B cell (primary cell): Measurements from ENCODE around the gene PHF13. TPM values are rescaled to one million over a fixed set of nuclear protein-coding genes. Genes with fewer than 3 reads are reported as not detected.

Experiments used
- ATAC-seq: fragments of 200-7000 bp; cut with Tn5 transposase; one replicate; pipeline ENCODE4 v1.10.0; 2021; ENCODE audit warnings: low read depth, mild to moderate bottlenecking, moderate number of reproducible peaks, moderate library complexity
- CTCF ChIA-PET: fragments of 350-600 bp; sonication (Branson Sonifier 250); formaldehyde crosslinking; loops from one replicate; lab custom pipeline; 2021; ENCODE audit warnings: antibody characterized with exemption, inconsistent platforms; lab: Charles Lee
- POLR2A ChIA-PET: fragments of 350-600 bp; sonication (Branson Sonifier 250); formaldehyde crosslinking; loops from one replicate; lab custom pipeline; 2021; ENCODE audit warnings: antibody characterized with exemption; lab: Charles Lee
- DNase-seq: peaks from one replicate; pipeline ENCODE4 v3.0.0; 2013
- H2AFZ ChIP-seq: 2 replicates; pipeline ENCODE4 v1.6.1; 2012; ENCODE audit warnings: mild to moderate bottlenecking, low read depth, low read length; ENCODE audit not compliant: insufficient read depth, poor library complexity, severe bottlenecking
- H3K27ac ChIP-seq, 2 donors: 1 replicate in 1 of 2; 2 replicates in 1 of 2; pipeline ENCODE4 v1.5.1; 2012 to 2013; ENCODE audit warnings: low read length in 2 of 2, mild to moderate bottlenecking in 2 of 2, moderate library complexity in 1 of 2
- H3K27me3 ChIP-seq, 4 experiments: fragments of 200-600 bp in 1 of 4; sonication (generic) in 1 of 4; replicated peaks in 1 of 4; 1 replicate in 2 of 4; 2 replicates in 2 of 4; pipeline versions ENCODE4 v1.6.1 to v1.7.0; 2013 to 2016; ENCODE audit warnings: low read length in 3 of 4, mild to moderate bottlenecking in 2 of 4, mixed read lengths in 1 of 4, moderate library complexity in 1 of 4; ENCODE audit not compliant: insufficient read depth in 4 of 4, control insufficient read depth in 3 of 4; ENCODE audit errors: control extremely low read depth in 1 of 4
- H3K36me3 ChIP-seq, 2 experiments: replicated peaks in 1 of 2; 1 replicate in 1 of 2; 2 replicates in 1 of 2; pipeline versions ENCODE4 v1.6.1 to v1.7.1; 2013; ENCODE audit warnings: low read length in 1 of 2; ENCODE audit not compliant: insufficient read depth in 2 of 2, control insufficient read depth in 1 of 2; ENCODE audit errors: control extremely low read depth in 1 of 2, extremely low read depth in 1 of 2
- H3K4me1 ChIP-seq, 2 donors: fragments of 200-600 bp in 1 of 2; sonication (generic) in 1 of 2; 1 replicate in 1 of 2; 2 replicates in 1 of 2; pipeline versions ENCODE4 v1.5.1 to v1.6.1; 2013 to 2017; ENCODE audit warnings: low read length in 2 of 2; ENCODE audit not compliant: control insufficient read depth in 2 of 2, insufficient read depth in 2 of 2
- H3K4me2 ChIP-seq: replicated peaks from 2 replicates; pipeline ENCODE3; 2012; ENCODE audit warnings: mild to moderate bottlenecking, low read depth, low read length; ENCODE audit not compliant: poor library complexity, severe bottlenecking
- H3K4me3 ChIP-seq, 5 experiments: fragments of 200-600 bp in 1 of 5; sonication (generic) in 1 of 5; 1 replicate in 3 of 5; 2 replicates in 2 of 5; pipeline versions ENCODE4 v1.5.1 to v1.7.0; 2011 to 2016; ENCODE audit warnings: low read length in 4 of 5, mild to moderate bottlenecking in 4 of 5, low read depth in 2 of 5, control low read depth in 1 of 5, moderate library complexity in 1 of 5; ENCODE audit not compliant: insufficient read depth in 1 of 5; ENCODE audit errors: control extremely low read depth in 1 of 5, extremely low read depth in 1 of 5
- H3K79me2 ChIP-seq: fragments of 200-600 bp; sonication (generic); one replicate; pipeline ENCODE4 v1.6.0; 2016; ENCODE audit warnings: low read length; ENCODE audit not compliant: control insufficient read depth, insufficient read depth
- H3K9ac ChIP-seq: fragments of 200-600 bp; sonication (generic); 2 replicates; pipeline ENCODE4 v1.6.1; 2017; ENCODE audit warnings: mild to moderate bottlenecking, low read length, moderate library complexity
- H3K9me3 ChIP-seq, 3 donors: one replicate each; pipeline versions ENCODE4 v1.6.1 to v1.7.1; 2013; ENCODE audit warnings: low read length in 2 of 3; ENCODE audit not compliant: control insufficient read depth in 2 of 3, insufficient read depth in 1 of 3; ENCODE audit errors: control extremely low read depth in 1 of 3
- H4K20me1 ChIP-seq: 2 replicates; pipeline ENCODE4 v1.6.0; 2012; ENCODE audit warnings: mild to moderate bottlenecking, low read length; ENCODE audit not compliant: insufficient read depth, control insufficient read depth, poor library complexity, severe bottlenecking
- H3K27ac Mint-ChIP-seq: one replicate; pipeline ENCODE4 v1.8.0; 2021; ENCODE audit warnings: mixed read lengths
- H3K27me3 Mint-ChIP-seq: one replicate; pipeline ENCODE4 v1.8.0; 2021; ENCODE audit warnings: mixed read lengths
- H3K4me1 Mint-ChIP-seq: one replicate; pipeline ENCODE4 v1.8.0; 2021; ENCODE audit warnings: mixed read lengths
- H3K4me3 Mint-ChIP-seq: one replicate; pipeline ENCODE4 v1.8.0; 2021; ENCODE audit warnings: mixed read lengths
- H3K9me3 Mint-ChIP-seq: one replicate; pipeline ENCODE4 v1.8.0; 2022; ENCODE audit warnings: mixed read lengths; ENCODE audit not compliant: insufficient read depth
- CTCF ChIP-seq: fragments of 200-600 bp; IDR thresholded peaks from one replicate; pipeline ENCODE4 v1.8.0; 2022; ENCODE audit warnings: antibody characterized with exemption, mild to moderate bottlenecking
- EZH2 ChIP-seq: IDR thresholded peaks from 2 replicates; pipeline ENCODE4 v1.6.1; 2012; ENCODE audit warnings: borderline replicate concordance, low read depth, mild to moderate bottlenecking, moderate library complexity, low read length; ENCODE audit not compliant: insufficient read depth, poor library complexity, severe bottlenecking
- WGBS: methylation state at CpG from one replicate; pipeline ENCODE4 v1.1.5; 2013; ENCODE audit warnings: missing lambda C conversion rate; ENCODE audit not compliant: insufficient coverage; 5-methylcytosine and 5-hydroxymethylcytosine counted together
- intact Hi-C: fragments of 100-400 bp; cut with micrococcal nuclease; formaldehyde crosslinking; loops from one replicate; pipeline ENCODE4 v1.10.0; 2022
- polyA plus RNA-seq: library from polyadenylated mRNA; depleted of rRNA; stranded (reverse); fragments of >200 nt; gene quantifications from 2 replicates; pipeline ENCODE4 v1.2.3, GENCODE V29; 2012
- total RNA-seq, 2 donors: library from RNA; stranded (reverse); fragments of 120-200 nt in 1 of 2; gene quantifications; 1 replicate in 1 of 2; 2 replicates in 1 of 2; pipeline versions ENCODE4 v1.2.3 to v1.2.4, GENCODE V29; 2013 to 2022

PHF13 gene
- total and polyA plus RNA-seq, 2 donors (not counting 1 experiment from before 2014, with no cell fraction given) = 5.3 to 11.0 TPM

GRCh38 chr1:6632588-6633514, 19.3 kb downstream of the PHF13 start:
- peaks cover 24% of the 10 kb centered on the region for H4K20me1 ChIP-seq
- TF ChIP-seq CTCF (no peak), EZH2 (no peak)
- Mint-ChIP-seq H3K27ac (no peak overlapping the region), H3K4me3 (no peak overlapping the region), H3K4me1 (peaks cover 3% of the 10 kb centered on the region), H3K27me3 (no peaks in the 10 kb centered on the region), H3K9me3 (no peaks in the 10 kb centered on the region)
- POLR2A ChIA-PET = no interaction called here
- H3K27ac ChIP-seq = no peak overlapping the region
- intact Hi-C loops = no loop called here
- H3K4me2 ChIP-seq = no peak overlapping the region
- no peaks in the 10 kb centered on the region for H3K9me3 ChIP-seq
- H3K36me3 ChIP-seq = peaks cover 3 to 63% of the 10 kb centered on the region in 2 experiments
- WGBS = 95% methylated on average over 28 of the region's 30 CpGs
- ATAC-seq (no peak), DNase-seq (no peak)
- H3K4me1 ChIP-seq = peaks cover 0 to 2% of the 10 kb centered on the region in 2 donors
- peaks cover 19% of the 10 kb centered on the region for H3K79me2 ChIP-seq
- H2AFZ ChIP-seq = no peak overlapping the region
- H3K9ac ChIP-seq = no peak overlapping the region
- no peaks in the 10 kb centered on the region for H3K27me3 ChIP-seq
- H3K4me3 ChIP-seq = no peak overlapping the region
- CTCF ChIA-PET = interaction anchor here (0.6 to 2.2 kb wide), 5 partner anchors 13 to 144 kb away, joined by 3 to 7 read pairs (median 4); partner anchors contain the start of genes DNAJC11 and NOL9
